Osteoblast (primary cell): Measurements from ENCODE around the gene EHF. TPM values are rescaled to one million over a fixed set of nuclear protein-coding genes. Genes with fewer than 3 reads are reported as not detected.

ENCODE experiments used
- DNase-seq: peaks from one replicate; pipeline ENCODE4 v3.0.0; 2011; ENCODE audit warnings: low spot score, mixed read lengths; ENCODE audit not compliant: insufficient read length; ENCODE audit errors: missing footprints
- H2AFZ ChIP-seq: 2 replicates; pipeline ENCODE4 v1.6.0; 2011; ENCODE audit warnings: mild to moderate bottlenecking, low read length
- H3K27ac ChIP-seq: 2 replicates; pipeline ENCODE4 v1.5.1; 2011; ENCODE audit warnings: mild to moderate bottlenecking, low read depth, low read length, moderate library complexity
- H3K27me3 ChIP-seq: 2 replicates; pipeline ENCODE4 v1.6.0; 2012; ENCODE audit warnings: mild to moderate bottlenecking, control low read depth, inconsistent platforms, low read length, moderate library complexity; ENCODE audit not compliant: insufficient read depth
- H3K36me3 ChIP-seq: 2 replicates; pipeline ENCODE4 v1.5.1; 2011; ENCODE audit warnings: mild to moderate bottlenecking, low read length, control low read depth, moderate library complexity; ENCODE audit not compliant: insufficient read depth
- H3K4me1 ChIP-seq: 2 replicates; pipeline ENCODE4 v1.5.1; 2011; ENCODE audit warnings: mild to moderate bottlenecking, low read length, control low read depth, moderate library complexity; ENCODE audit not compliant: insufficient read depth
- H3K4me2 ChIP-seq: 2 replicates; pipeline ENCODE4 v1.6.0; 2011; ENCODE audit warnings: mild to moderate bottlenecking, low read length; ENCODE audit not compliant: insufficient read depth
- H3K4me3 ChIP-seq: fragments of 200-600 bp; sonication (generic); 3 replicates; pipeline ENCODE4 v1.5.1; 2012; ENCODE audit warnings: mild to moderate bottlenecking, low read length, inconsistent platforms; ENCODE audit not compliant: insufficient read depth
- H3K79me2 ChIP-seq: 2 replicates; pipeline ENCODE4 v1.6.0; 2012; ENCODE audit warnings: mild to moderate bottlenecking, low read length, control low read depth, inconsistent platforms; ENCODE audit not compliant: insufficient read depth
- H3K9me3 ChIP-seq: 2 replicates; pipeline ENCODE4 v1.5.1; 2011; ENCODE audit warnings: low read depth, low read length, control low read depth
- H4K20me1 ChIP-seq: 2 replicates; pipeline ENCODE4 v1.6.0; 2012; ENCODE audit warnings: mild to moderate bottlenecking, low read length, control low read depth; ENCODE audit not compliant: insufficient read depth
- total RNA-seq: library from RNA; depleted of rRNA; stranded (reverse); fragments of >200 nt; gene quantifications from 2 replicates; pipeline ENCODE4 v1.2.3, GENCODE V29; 2012
- TF ChIP-seq, protein P1 (sequence below): IDR thresholded peaks from 2 replicates; pipeline ENCODE4 v1.5.1; 2011; ENCODE audit warnings: mild to moderate bottlenecking, low read depth, low read length, moderate library complexity; ENCODE audit errors: extremely low read depth

The EHF gene
- total RNA-seq, 1 donor: not detected

GRCh38 chr11:34625576-34625975 lies 4.7 kb downstream of the EHF start:
- no peak for DNase-seq

GRCh38 chr11:34626393-34626792 lies 5.5 kb downstream of the EHF start:
- Histone ChIP-seq H3K9me3 (no peaks in the 10 kb centered on the region), H3K27me3 (no peaks in the 10 kb centered on the region), H2AFZ (no peak overlapping the region), H3K4me2 (no peak overlapping the region), H3K36me3 (no peaks in the 10 kb centered on the region), H3K4me3 (no peak overlapping the region), H4K20me1 (no peaks in the 10 kb centered on the region), H3K27ac (no peak overlapping the region), H3K79me2 (no peaks in the 10 kb centered on the region), H3K4me1 (peaks cover 12% of the 10 kb centered on the region)
- TF ChIP-seq, protein P1, sequence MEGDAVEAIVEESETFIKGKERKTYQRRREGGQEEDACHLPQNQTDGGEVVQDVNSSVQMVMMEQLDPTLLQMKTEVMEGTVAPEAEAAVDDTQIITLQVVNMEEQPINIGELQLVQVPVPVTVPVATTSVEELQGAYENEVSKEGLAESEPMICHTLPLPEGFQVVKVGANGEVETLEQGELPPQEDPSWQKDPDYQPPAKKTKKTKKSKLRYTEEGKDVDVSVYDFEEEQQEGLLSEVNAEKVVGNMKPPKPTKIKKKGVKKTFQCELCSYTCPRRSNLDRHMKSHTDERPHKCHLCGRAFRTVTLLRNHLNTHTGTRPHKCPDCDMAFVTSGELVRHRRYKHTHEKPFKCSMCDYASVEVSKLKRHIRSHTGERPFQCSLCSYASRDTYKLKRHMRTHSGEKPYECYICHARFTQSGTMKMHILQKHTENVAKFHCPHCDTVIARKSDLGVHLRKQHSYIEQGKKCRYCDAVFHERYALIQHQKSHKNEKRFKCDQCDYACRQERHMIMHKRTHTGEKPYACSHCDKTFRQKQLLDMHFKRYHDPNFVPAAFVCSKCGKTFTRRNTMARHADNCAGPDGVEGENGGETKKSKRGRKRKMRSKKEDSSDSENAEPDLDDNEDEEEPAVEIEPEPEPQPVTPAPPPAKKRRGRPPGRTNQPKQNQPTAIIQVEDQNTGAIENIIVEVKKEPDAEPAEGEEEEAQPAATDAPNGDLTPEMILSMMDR: no peak
- DNase-seq: no peak

More at GRCh38 chr11:34625576-34625975, 4.7 kb downstream of the EHF start:
- TF ChIP-seq, protein P1: no peak
- Histone ChIP-seq H2AFZ (no peak overlapping the region), H4K20me1 (no peaks in the 10 kb centered on the region), H3K4me2 (no peak overlapping the region), H3K27me3 (no peaks in the 10 kb centered on the region), H3K36me3 (no peaks in the 10 kb centered on the region), H3K9me3 (no peaks in the 10 kb centered on the region), H3K27ac (no peak overlapping the region), H3K4me1 (peaks cover 9% of the 10 kb centered on the region), H3K79me2 (no peaks in the 10 kb centered on the region), H3K4me3 (no peak overlapping the region)

- TF ChIP-seq, protein P1: no peak
- Histone ChIP-seq H3K36me3 (no peaks in the 10 kb centered on the region), H3K4me1 (peaks cover 14% of the 10 kb centered on the region), H3K4me2 (no peak overlapping the region), H3K9me3 (no peaks in the 10 kb centered on the region), H4K20me1 (no peaks in the 10 kb centered on the region), H3K27ac (no peak overlapping the region), H3K27me3 (no peaks in the 10 kb centered on the region), H3K4me3 (no peak overlapping the region), H2AFZ (no peak overlapping the region), H3K79me2 (no peaks in the 10 kb centered on the region)
- DNase-seq: no peak
Observed at GRCh38 chr11:34627197-34627596, 6.3 kb downstream of the EHF start.

DNA sequence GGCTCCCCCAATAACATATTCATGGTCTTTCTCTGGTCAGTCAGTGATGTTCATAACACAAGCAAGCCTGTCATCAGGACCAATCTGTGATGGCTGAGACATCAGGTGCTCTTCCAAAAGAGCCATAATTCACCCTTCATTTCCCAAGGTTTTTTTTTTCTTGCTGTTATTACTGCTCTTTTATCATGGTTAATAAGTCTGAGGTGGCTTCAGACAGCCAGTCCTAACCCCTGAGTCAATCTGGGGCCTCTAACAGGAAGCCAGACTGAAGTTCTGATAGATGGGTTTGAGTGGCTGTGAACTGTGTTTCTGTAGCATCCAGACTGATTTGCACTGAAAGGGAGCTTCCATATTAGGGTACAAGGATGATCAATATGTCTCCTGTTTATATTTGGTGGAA lies 8.8 kb downstream of the EHF start:
- Histone ChIP-seq H3K4me2 (no peak overlapping the region), H3K27me3 (no peaks in the 10 kb centered on the region), H3K36me3 (no peaks in the 10 kb centered on the region), H3K4me3 (no peak overlapping the region), H4K20me1 (no peaks in the 10 kb centered on the region), H3K9me3 (no peaks in the 10 kb centered on the region), H3K27ac (no peak overlapping the region), H3K79me2 (no peaks in the 10 kb centered on the region), H2AFZ (no peak overlapping the region), H3K4me1 (peaks cover 35% of the 10 kb centered on the region)
- no peak for DNase-seq
- TF ChIP-seq, protein P1: no peak
